K562 (cell line): ENCODE data around the gene ZCCHC24. TPM values are rescaled to one million over a fixed set of nuclear protein-coding genes. Genes with fewer than 3 reads are reported as not detected.

ENCODE experiments used
- BACH1 ChIP-seq: fragments of 200-800 bp; sonication (Bioruptor generic); IDR thresholded peaks from 2 replicates; pipeline ENCODE4 v1.6.1; 2016; ENCODE audit warnings: missing genetic modification characterization, missing compliant biosample characterization
- CBX8 ChIP-seq: fragments of 200-600 bp; sonication (generic); IDR thresholded peaks from 2 replicates; pipeline ENCODE4 v1.6.1; 2012; ENCODE audit warnings: borderline replicate concordance, mixed run types, low read depth, mild to moderate bottlenecking, moderate library complexity, mixed read lengths, low read length, control low read depth, inconsistent platforms; ENCODE audit not compliant: poor library complexity, severe bottlenecking; ENCODE audit errors: extremely low read depth
- CHD4 ChIP-seq: fragments of 200-600 bp; sonication (generic); IDR thresholded peaks from 3 replicates; pipeline ENCODE4 v1.6.1; 2012; ENCODE audit warnings: low read depth, mild to moderate bottlenecking, mixed read lengths, low read length, inconsistent platforms; ENCODE audit not compliant: insufficient read depth, insufficient replicate concordance, poor library complexity, severe bottlenecking
- COPS2 ChIP-seq: fragments of 450-650 bp; conservative IDR thresholded peaks from 2 replicates; pipeline ENCODE4 v1.6.1; 2016; ENCODE audit warnings: mild to moderate bottlenecking, moderate library complexity
- DPF2 ChIP-seq: fragments of 450-650 bp; IDR thresholded peaks from 2 replicates; pipeline ENCODE4 v1.6.1; 2016
- E2F4 ChIP-seq: sonication (generic); formaldehyde crosslinking; IDR thresholded peaks from 2 replicates; pipeline ENCODE4 v1.8.0; 2022; ENCODE audit warnings: mild to moderate bottlenecking, low read depth, missing genetic modification reagents
- GATAD2B ChIP-seq: fragments of 450-650 bp; IDR thresholded peaks from 2 replicates; pipeline ENCODE4 v1.6.1; 2017; ENCODE audit warnings: mild to moderate bottlenecking, borderline replicate concordance
- GTF2B ChIP-seq: IDR thresholded peaks from 2 replicates; pipeline ENCODE4 v1.6.1; 2011; ENCODE audit not compliant: insufficient read length; ENCODE audit errors: extremely low read depth
- HDAC1 ChIP-seq, 2 experiments: fragments of 450-650 bp; IDR thresholded peaks; 2 replicates each; pipeline ENCODE4 v1.6.1; 2016 to 2017; ENCODE audit warnings: inconsistent platforms in 1 of 2, mild to moderate bottlenecking in 1 of 2, moderate library complexity in 1 of 2
- HEY1 ChIP-seq: fragments of 250-450 bp; sonication (Bioruptor Pico); IDR thresholded peaks from 2 replicates; pipeline ENCODE4 v1.5.0; 2020; ENCODE audit warnings: mild to moderate bottlenecking, moderate library complexity, borderline replicate concordance
- HNRNPLL ChIP-seq: fragments of 200-400 bp; formaldehyde crosslinking; IDR thresholded peaks from 2 replicates; pipeline ENCODE4 v1.6.1; 2017; ENCODE audit warnings: low read length, low read depth, mild to moderate bottlenecking; ENCODE audit not compliant: poor library complexity, severe bottlenecking
- KDM1A ChIP-seq, 2 experiments: fragments of 450-650 bp; IDR thresholded peaks; 2 replicates each; pipeline ENCODE4 v1.6.1; 2016; ENCODE audit warnings: mild to moderate bottlenecking in 2 of 2
- NR2C2 ChIP-seq, 2 experiments: fragments of 200-800 bp in 1 of 2; sonication (Bioruptor generic) in 1 of 2; sonication (generic) in 1 of 2; formaldehyde crosslinking in 1 of 2; IDR thresholded peaks; 2 replicates each; pipeline versions ENCODE4 v1.6.1 to v1.8.0; 2016 to 2022; ENCODE audit warnings: mild to moderate bottlenecking in 1 of 2, missing compliant biosample characterization in 1 of 2, missing genetic modification characterization in 1 of 2, missing genetic modification reagents in 1 of 2
- POLR2AphosphoS2 ChIP-seq: IDR thresholded peaks from 2 replicates; pipeline ENCODE4 v1.6.1; 2012; ENCODE audit warnings: low read length, improper control_type of control experiment
- RBM39 ChIP-seq: fragments of 200-400 bp; formaldehyde crosslinking; optimal IDR thresholded peaks from 2 replicates; pipeline ENCODE3; 2018; ENCODE audit warnings: low read depth, low read length
- SNAPC5 ChIP-seq: fragments of 250-450 bp; sonication (Bioruptor Pico); IDR thresholded peaks from 2 replicates; pipeline ENCODE4 v1.8.0; 2021; ENCODE audit warnings: moderate library complexity, mild to moderate bottlenecking, inconsistent platforms
- TCF7L2 ChIP-seq: fragments of 150-350 bp; IDR thresholded peaks from 2 replicates; pipeline ENCODE4 v1.6.1; 2016; ENCODE audit warnings: low read depth, mild to moderate bottlenecking, low read length, moderate library complexity
- ZBTB33 ChIP-seq: sonication (generic); formaldehyde crosslinking; IDR thresholded peaks from 2 replicates; pipeline ENCODE4 v1.8.1; 2023; ENCODE audit warnings: mild to moderate bottlenecking, missing genetic modification reagents
- ZC3H11A ChIP-seq: IDR thresholded peaks from 2 replicates; pipeline ENCODE4 v1.6.1; 2012; ENCODE audit warnings: low read depth, low read length, improper control_type of control experiment
- ZKSCAN3 ChIP-seq: fragments of 250-450 bp; sonication (Bioruptor Pico); IDR thresholded peaks from 2 replicates; pipeline ENCODE4 v1.4.0; 2020
- ZNF184 ChIP-seq: sonication (generic); formaldehyde crosslinking; IDR thresholded peaks from 2 replicates; pipeline ENCODE4 v1.5.0; 2020; ENCODE audit warnings: missing genetic modification reagents
- ZNF384 ChIP-seq: IDR thresholded peaks from 2 replicates; pipeline ENCODE4 v1.6.1; 2012; ENCODE audit warnings: low read depth, low read length, improper control_type of control experiment
- ZNF41 ChIP-seq: fragments of 250-450 bp; sonication (Bioruptor Pico); conservative IDR thresholded peaks from 2 replicates; pipeline ENCODE4 v1.4.0; 2020; ENCODE audit warnings: mild to moderate bottlenecking
- ZNF512 ChIP-seq: IDR thresholded peaks from 2 replicates; pipeline ENCODE4 v1.6.1; 2016; ENCODE audit warnings: missing genetic modification characterization, missing compliant biosample characterization
- ZNF586 ChIP-seq: fragments of 450-650 bp; formaldehyde crosslinking; conservative IDR thresholded peaks from 2 replicates; pipeline ENCODE4 v1.4.0; 2020; ENCODE audit warnings: mild to moderate bottlenecking, moderate library complexity
- polyA plus RNA-seq, 8 experiments: library from polyadenylated mRNA; depleted of rRNA in 4 of 8; stranded (reverse) in 5 of 8; unstranded in 3 of 8; fragments of >200 nt; fragmentation: Nextera tagmentation in 2 of 8; fragmentation: Illumina TruSeq in 1 of 8; extraction: Ambion mirVana in 2 of 8; extraction: Trizol in 1 of 8; gene quantifications; 2 replicates each; pipeline versions ENCODE4 v1.2.1 to v1.2.3, GENCODE V29; 2011 to 2014; ENCODE audit warnings: inconsistent platforms in 1 of 8, missing spikeins in 1 of 8
- total RNA-seq, 7 experiments: library from RNA; depleted of rRNA in 6 of 7; stranded (reverse); fragments of >200 nt in 6 of 7; fragmentation: Illumina TruSeq in 2 of 7; extraction: Trizol in 2 of 7; gene quantifications; 2 replicates each; pipeline versions ENCODE4 v1.2.1 to v1.2.3, GENCODE V29; 2011 to 2021; ENCODE audit warnings: low replicate concordance in 1 of 7

Gene ZCCHC24
- total and polyA plus RNA-seq, 9 of the 15 experiments (the other 6 are each of a cell fraction or from before 2014, with no cell fraction given) = 0.84 to 11.0 (median 4.6) TPM

GRCh38 chr10:79413196-79413595, 32.2 kb downstream of the ZCCHC24 start (continued):
- TF ChIP-seq E2F4 (CRISPR knock-in tag) (no peak), ZKSCAN3 (CRISPR knock-in tag) (no peak), ZNF586 (CRISPR knock-in tag) (no peak), ZNF384 (no peak), SNAPC5 (CRISPR knock-in tag) (no peak), CBX8 (no peak), ZNF184 (no peak), RBM39 (no peak), HNRNPLL (no peak), HEY1 (CRISPR knock-in tag) (no peak), GATAD2B (no peak), DPF2 (peak; percentile 62), COPS2 (no peak), ZC3H11A (no peak), TCF7L2 (no peak), ZNF41 (CRISPR knock-in tag) (no peak), CHD4 (no peak), ZBTB33 (CRISPR knock-in tag) (peak; percentile 60; the same call in 1 of the 2 replicates), BACH1 (no peak), KDM1A (IDR thresholded peaks at IDR 0.05) (peak; percentile 14 to 62; a peak in 1 of 4 replicates), GTF2B (no peak), HDAC1 (IDR thresholded peaks at IDR 0.05) (no peak), POLR2AphosphoS2 (no peak), NR2C2 (CRISPR knock-in tag; IDR thresholded peaks at IDR 0.05) (no peak), NR2C2 (tag; IDR thresholded peaks at IDR 0.05) (peak; percentile 60; the same call in 1 of the 2 replicates), ZNF512 (tag) (no peak)
